HepG2 (cell line): Measurements from ENCODE around the gene PPP6R2. TPM values are rescaled to one million over a fixed set of nuclear protein-coding genes. Genes with fewer than 3 reads are reported as not detected.

Source experiments
- ATAC-seq: fragments of 200-7000 bp; cut with Tn5 transposase; 3 replicates; pipeline ENCODE4 v1.9.1; 2020; ENCODE audit warnings: mild to moderate bottlenecking, moderate library complexity
- BruUV-seq: library from RNA; stranded (reverse); fragments of 400-500 nt; replicated peaks from 2 replicates; lab custom pipeline; 2021; lab: Mats Ljungman, UMichigan
- CTCF ChIA-PET: fragments of 300-600 bp; formaldehyde crosslinking; extraction: SDS; loops from one replicate; lab custom pipeline; 2021; ENCODE audit warnings: low total read pairs, inconsistent platforms, low intra/inter-chr PET ratio; lab: Yijun Ruan, JAX
- POLR2A ChIA-PET: fragments of 350-600 bp; sonication (Branson Sonifier 250); formaldehyde crosslinking; loops from one replicate; lab custom pipeline; 2020; ENCODE audit warnings: antibody characterized with exemption, inconsistent platforms; lab: Yijun Ruan, JAX
- DNase-seq: peaks from one replicate; pipeline ENCODE4 v3.0.0-alpha.2; 2015; ENCODE audit warnings: low spot score
- FAIRE-seq: peaks from 3 replicates; lab custom pipeline; 2011; peaks lifted over from hg19 to GRCh38; lab: Jason Lieb, UNC
- H2AFZ ChIP-seq: one replicate; pipeline ENCODE4 v1.6.1; 2011; ENCODE audit warnings: low read length, inconsistent platforms
- H3K27ac ChIP-seq: fragments of 300-600 bp; 3 replicates; pipeline ENCODE4 v1.8.0; 2011; ENCODE audit warnings: mixed run types, mild to moderate bottlenecking, mixed read lengths, low read length, inconsistent platforms; ENCODE audit not compliant: insufficient read depth; ENCODE audit errors: extremely low read length
- H3K27me3 ChIP-seq, 2 experiments: fragments of 200-600 bp in 1 of 2; 2 replicates in 1 of 2; 3 replicates in 1 of 2; pipeline versions ENCODE4 v1.6.0 to v1.8.0; 2011; ENCODE audit warnings: low read length in 2 of 2, mild to moderate bottlenecking in 2 of 2, moderate library complexity in 2 of 2, inconsistent platforms in 1 of 2; ENCODE audit not compliant: insufficient read depth in 2 of 2, control insufficient read depth in 1 of 2
- H3K36me3 ChIP-seq, 2 experiments: fragments of 200-600 bp in 1 of 2; replicated peaks in 1 of 2; 2 replicates in 1 of 2; 3 replicates in 1 of 2; pipeline versions ENCODE4 v1.5.1 to v1.8.0; 2011; ENCODE audit warnings: low read length in 2 of 2, inconsistent platforms in 1 of 2; ENCODE audit not compliant: insufficient read depth in 2 of 2, control insufficient read depth in 1 of 2
- H3K4me1 ChIP-seq: 2 replicates; pipeline ENCODE4 v1.5.1; 2012; ENCODE audit warnings: low read length, inconsistent platforms; ENCODE audit not compliant: insufficient read depth
- H3K4me2 ChIP-seq: 2 replicates; pipeline ENCODE4 v1.6.0; 2011; ENCODE audit warnings: low read depth, low read length, inconsistent platforms
- H3K4me3 ChIP-seq, 3 experiments: fragments of 200-600 bp in 1 of 3; sonication (generic), shearing (Covaris generic) in 1 of 3; replicated peaks in 1 of 3; 2 replicates each; pipeline ENCODE4 v1.5.1; 2011 to 2016; ENCODE audit warnings: low read length in 3 of 3, inconsistent platforms in 2 of 3, low read depth in 2 of 3, mild to moderate bottlenecking in 2 of 3, control low read depth in 1 of 3, mixed read lengths in 1 of 3; ENCODE audit not compliant: insufficient read depth in 1 of 3
- H3K79me2 ChIP-seq: one replicate; pipeline ENCODE4 v1.6.1; 2011; ENCODE audit warnings: low read length, inconsistent platforms; ENCODE audit not compliant: insufficient read depth
- H3K9ac ChIP-seq: 2 replicates; pipeline ENCODE4 v1.6.0; 2011; ENCODE audit warnings: mild to moderate bottlenecking, low read depth, low read length, inconsistent platforms; ENCODE audit not compliant: insufficient read depth
- H3K9me3 ChIP-seq: 2 replicates; pipeline ENCODE4 v1.5.1; 2012; ENCODE audit warnings: mild to moderate bottlenecking, low read length
- H4K20me1 ChIP-seq: 2 replicates; pipeline ENCODE4 v1.6.0; 2011; ENCODE audit warnings: inconsistent platforms, mild to moderate bottlenecking, low read length, moderate library complexity; ENCODE audit not compliant: insufficient read depth
- CSRNP1 ChIP-seq: sonication (generic); formaldehyde crosslinking; IDR thresholded peaks from 2 replicates; pipeline ENCODE4 v1.8.1; 2023; ENCODE audit warnings: mild to moderate bottlenecking, missing genetic modification reagents
- IRX3 ChIP-seq: sonication (generic); formaldehyde crosslinking; IDR thresholded peaks from 2 replicates; pipeline ENCODE4 v1.8.1; 2023; ENCODE audit warnings: mild to moderate bottlenecking, low read depth, missing genetic modification reagents, borderline replicate concordance
- MLXIP ChIP-seq: sonication (generic); formaldehyde crosslinking; IDR thresholded peaks from 2 replicates; pipeline ENCODE4 v1.9.0; 2021; ENCODE audit warnings: missing genetic modification reagents, borderline replicate concordance
- MXD3 ChIP-seq: IDR thresholded peaks from 2 replicates; pipeline ENCODE4 v1.6.1; 2016; ENCODE audit warnings: mild to moderate bottlenecking, missing biosample characterization, missing genetic modification reagents
- PITX1 ChIP-seq: sonication (generic); formaldehyde crosslinking; IDR thresholded peaks from 2 replicates; pipeline ENCODE4 v1.5.1; 2020; ENCODE audit warnings: mild to moderate bottlenecking, missing genetic modification reagents
- RXRA ChIP-seq: sonication (generic); formaldehyde crosslinking; IDR thresholded peaks from 2 replicates; pipeline ENCODE4 v1.5.1; 2020; ENCODE audit warnings: missing genetic modification reagents
- SNAPC2 ChIP-seq: sonication (generic); formaldehyde crosslinking; IDR thresholded peaks from 2 replicates; pipeline ENCODE4 v1.8.1; 2022; ENCODE audit warnings: mild to moderate bottlenecking, missing genetic modification reagents
- THAP9 ChIP-seq: sonication (generic); formaldehyde crosslinking; IDR thresholded peaks from 2 replicates; pipeline ENCODE4; 2020; ENCODE audit warnings: missing genetic modification reagents, mild to moderate bottlenecking, borderline replicate concordance
- ZBTB34 ChIP-seq: sonication (generic); formaldehyde crosslinking; IDR thresholded peaks from 2 replicates; pipeline ENCODE4 v1.8.0; 2022; ENCODE audit warnings: mild to moderate bottlenecking, missing genetic modification reagents
- ZBTB38 ChIP-seq: sonication (generic); formaldehyde crosslinking; IDR thresholded peaks from 2 replicates; pipeline ENCODE4 v1.5.1; 2020; ENCODE audit warnings: mild to moderate bottlenecking, missing genetic modification reagents
- ZNF274 ChIP-seq: sonication (generic); formaldehyde crosslinking; IDR thresholded peaks from 2 replicates; pipeline ENCODE4 v1.5.1; 2020; ENCODE audit warnings: mild to moderate bottlenecking, missing genetic modification reagents
- ZNF33A ChIP-seq: sonication (generic); formaldehyde crosslinking; IDR thresholded peaks from 2 replicates; pipeline ENCODE4 v1.5.1; 2020; ENCODE audit warnings: missing genetic modification reagents, mild to moderate bottlenecking, moderate library complexity, borderline replicate concordance
- ZNF776 ChIP-seq: sonication (generic); formaldehyde crosslinking; IDR thresholded peaks from 2 replicates; pipeline ENCODE4 v1.4.0; 2020; ENCODE audit warnings: mild to moderate bottlenecking, missing genetic modification reagents
- WGBS: methylation state at CpG from one replicate; pipeline ENCODE4 v1.1.6; 2017; ENCODE audit warnings: low lambda C conversion rate; 5-methylcytosine and 5-hydroxymethylcytosine counted together
- in situ Hi-C: cut with HindIII; loops from 2 replicates; pipeline ENCODE4 v1.10.0; 2017; ENCODE audit warnings: low pct_unique_long_range_greater_than_20kb; ENCODE audit not compliant: extremely low pct_ligation_motif_present
- intact Hi-C: fragments of 100-400 bp; cut with micrococcal nuclease; formaldehyde crosslinking; loops from one replicate; pipeline ENCODE4 v1.10.0; 2022; ENCODE audit not compliant: unreplicated experiment
- polyA plus RNA-seq, 8 experiments: library from polyadenylated mRNA; depleted of rRNA in 3 of 8; stranded (reverse) in 7 of 8; unstranded in 1 of 8; fragments of >200 nt; fragmentation: Illumina TruSeq in 4 of 8; extraction: Trizol in 4 of 8; gene quantifications; 2 replicates each; pipeline versions ENCODE4 v1.2.1 to v1.2.3, GENCODE V29; 2011 to 2016; ENCODE audit warnings: low read depth in 4 of 8, missing spikeins in 1 of 8, mixed read lengths in 1 of 8; ENCODE audit not compliant: insufficient read depth in 1 of 8
- total RNA-seq, 5 experiments: library from RNA; depleted of rRNA; stranded (reverse); fragments of >200 nt; fragmentation: Illumina TruSeq; extraction: Trizol; gene quantifications; 2 replicates each; pipeline ENCODE4 v1.2.3, GENCODE V29; 2016; ENCODE audit warnings: low read depth in 1 of 5

The PPP6R2 gene
- total and polyA plus RNA-seq, 2 of the 13 experiments (the other 11 are each of a cell fraction or from before 2014, with no cell fraction given), result 55.0 to 102 TPM

- TF ChIP-seq MLXIP (no peak), PITX1 (CRISPR knock-in tag) (no peak), ZNF33A (no peak)
Observed at GRCh38 chr22:50479721-50480120, 136.6 kb downstream of the PPP6R2 start (continued).

GRCh38 chr22:50481045-50481439, 137.9 kb downstream of the PPP6R2 start:
- DNase-seq (no peak), FAIRE-seq (no peak), ATAC-seq (no peak)
- POLR2A ChIA-PET, result interaction anchor here (0.7 to 2.1 kb wide), 5 partner anchors 10 to 45 kb away, joined by 3 to 5 read pairs (median 4); partner anchors contain the start of genes LMF2, NCAPH2 and SCO2
- Histone ChIP-seq H3K4me2 (peak overlapping the region; percentile 77), H3K9ac (peak overlapping the region; percentile 76; the same call in 1 of the 2 replicates), H2AFZ (no peak overlapping the region), H3K4me3 (peak overlapping the region; percentile 75 to 76 (median 75); a peak in 5 of 6 replicates), H3K79me2 (no peaks in the 10 kb centered on the region), H3K4me1 (peaks cover 54% of the 10 kb centered on the region), H4K20me1 (no peaks in the 10 kb centered on the region; the same call in 1 of the 2 replicates), H3K27ac (no peak overlapping the region), H3K9me3 (no peaks in the 10 kb centered on the region), H3K27me3 (peaks cover 0 to 4% of the 10 kb centered on the region in 2 experiments; a peak in 1 of 5 replicates), H3K36me3 (no peaks in the 10 kb centered on the region)
- CTCF ChIA-PET, result no interaction called here
- no CpG with 5 or more reads among the region's 45 CpGs for WGBS
- in situ Hi-C loops, result no loop called here
- BruUV-seq, result no TSS peak
- intact Hi-C loops, result no loop called here
- TF ChIP-seq ZBTB38 (CRISPR knock-in tag) (peak; percentile 51; the same call in 1 of the 2 replicates), RXRA (CRISPR knock-in tag) (peak; percentile 32; the same call in 1 of the 2 replicates), ZNF274 (0 out of 2 replicates have a peak, but pooled peaks have one; percentile 43), ZNF776 (CRISPR knock-in tag) (peak; percentile 47; the same call in 1 of the 2 replicates), MXD3 (CRISPR knock-in tag) (peak; percentile 62; the same call in 1 of the 2 replicates), ZBTB34 (CRISPR knock-in tag) (no peak), SNAPC2 (CRISPR knock-in tag) (0 out of 2 replicates have a peak, but pooled peaks have one; percentile 26), IRX3 (CRISPR knock-in tag) (no peak), THAP9 (CRISPR knock-in tag) (no peak), CSRNP1 (peak; percentile 72; the same call in 1 of the 2 replicates)
